Sigmoid colon (tissue), 7 donors: ENCODE results near the gene RPS14. TPM values are rescaled to one million over a fixed set of nuclear protein-coding genes. Genes with fewer than 3 reads are reported as not detected.

Experiments used
- DNase-seq: peaks from one replicate; pipeline ENCODE4 v3.0.0-alpha.2; 2019
- H3K27ac ChIP-seq, 4 donors: fragments of 200-600 bp; sonication (generic); one replicate each; pipeline ENCODE4 v1.5.1; 2016 to 2019; ENCODE audit warnings: mild to moderate bottlenecking in 1 of 4
- H3K27me3 ChIP-seq, 3 donors: fragments of 200-600 bp; sonication (generic); one replicate each; pipeline ENCODE4 v1.5.1; 2019; ENCODE audit warnings: mild to moderate bottlenecking in 1 of 3
- H3K36me3 ChIP-seq, 4 donors: fragments of 200-600 bp; sonication (generic); one replicate each; pipeline ENCODE4 v1.5.1; 2016 to 2019
- H3K4me1 ChIP-seq, 4 donors: fragments of 200-600 bp; sonication (generic); one replicate each; pipeline ENCODE4 v1.5.1; 2017 to 2019
- H3K4me3 ChIP-seq, 4 donors: fragments of 200-600 bp; sonication (generic); one replicate each; pipeline ENCODE4 v1.5.1; 2017 to 2019; ENCODE audit warnings: mild to moderate bottlenecking in 2 of 4, moderate library complexity in 1 of 4
- H3K9me3 ChIP-seq, 4 donors: fragments of 200-600 bp in 3 of 4; sonication (generic) in 3 of 4; one replicate each; pipeline versions ENCODE4 v1.5.1 to v1.6.1; 2013 to 2019
- EP300 ChIP-seq, 4 donors: sonication (generic); formaldehyde crosslinking; IDR thresholded peaks; one replicate each; pipeline ENCODE4 v1.6.1; 2017; ENCODE audit warnings: antibody characterized with exemption in 4 of 4
- POLR2A ChIP-seq, 2 donors: fragments of 450-650 bp; IDR thresholded peaks; one replicate each; pipeline ENCODE4 v1.6.1; 2016; ENCODE audit warnings: antibody characterized with exemption in 2 of 2, mild to moderate bottlenecking in 2 of 2, moderate library complexity in 2 of 2
- POLR2AphosphoS5 ChIP-seq, 4 donors: sonication (generic); formaldehyde crosslinking; IDR thresholded peaks; one replicate each; pipeline ENCODE4 v1.6.1; 2017; ENCODE audit warnings: antibody characterized with exemption in 4 of 4
- WGBS, 2 donors: extraction: QIAGEN DNeasy Blood & Tissue Kit; methylation state at CpG; one replicate each; pipeline ENCODE4 v1.1.7; 2013; 5-methylcytosine and 5-hydroxymethylcytosine counted together
- intact Hi-C: fragments of 100-400 bp; cut with DNase I; formaldehyde crosslinking; loops from one replicate; pipeline ENCODE4 v1.15.1; 2023
- polyA plus RNA-seq, 3 donors: library from polyadenylated mRNA; stranded (reverse); fragments of 200-250 nt; gene quantifications; one replicate each; pipeline ENCODE4 v1.2.3, GENCODE V29; 2013
- total RNA-seq, 4 donors: library from RNA; depleted of rRNA; stranded (reverse); fragments of >200 nt; gene quantifications; one replicate each; pipeline ENCODE4 v1.1.0, GENCODE V29; 2016
- TF ChIP-seq, protein P1 (sequence below), 4 experiments: fragments of 450-650 bp in 3 of 4; fragments of 200-600 bp in 1 of 4; IDR thresholded peaks; one replicate each; pipeline ENCODE4 v1.5.1; 2016 to 2019; ENCODE audit warnings: antibody characterized with exemption in 4 of 4, mild to moderate bottlenecking in 3 of 4, moderate library complexity in 2 of 4
- donor health status: healthy with polysubstance abuse.
- donor health status: Bipolar disorder and iron deficiency.
- donor health status: healthy.

The RPS14 gene
- total and polyA plus RNA-seq, 7 donors: 3,111 to 7,878 (median 5,290) TPM

DNA sequence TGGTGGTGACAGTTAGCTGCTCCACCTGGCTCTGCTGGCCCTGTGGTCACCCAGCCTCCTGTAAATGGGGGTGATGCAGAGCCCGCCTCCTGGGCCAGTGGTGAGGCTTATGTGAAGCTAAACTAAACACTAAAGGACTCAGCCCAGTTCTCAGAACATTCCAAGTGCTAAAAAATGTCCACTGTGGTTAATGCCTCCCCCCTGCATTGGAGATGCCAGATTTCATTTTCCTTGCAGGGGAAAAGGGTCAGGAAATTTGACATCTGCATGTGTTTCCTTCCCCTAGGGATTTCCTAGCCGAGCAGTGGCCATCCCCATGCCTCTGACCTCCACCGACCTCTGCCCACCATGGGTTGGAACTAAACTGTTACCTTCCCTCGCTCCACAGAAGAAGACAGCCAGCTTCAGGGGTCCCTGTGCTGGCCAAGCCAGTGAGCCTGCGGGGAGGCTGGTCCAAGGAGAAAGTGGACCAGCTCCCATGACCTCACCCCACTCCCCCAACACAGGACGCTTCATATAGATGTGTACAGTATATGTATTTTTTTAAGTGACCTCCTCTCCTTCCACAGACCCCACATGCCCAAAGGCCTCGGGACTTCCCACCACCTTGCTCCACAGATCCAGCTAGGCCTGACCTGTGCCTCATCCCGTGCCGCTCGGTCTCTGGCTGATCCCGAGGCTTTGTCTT lies 49.9 kb downstream of the RPS14 start:
- no peak for DNase-seq
- no peak overlapping the region for H3K27ac ChIP-seq
- intact Hi-C loops: no loop called here
- TF ChIP-seq POLR2AphosphoS5 (IDR thresholded peaks at IDR 0.05) (no peak), POLR2A (IDR thresholded peaks at IDR 0.05) (no peak), EP300 (IDR thresholded peaks at IDR 0.05) (no peak)
- TF ChIP-seq, protein P1, sequence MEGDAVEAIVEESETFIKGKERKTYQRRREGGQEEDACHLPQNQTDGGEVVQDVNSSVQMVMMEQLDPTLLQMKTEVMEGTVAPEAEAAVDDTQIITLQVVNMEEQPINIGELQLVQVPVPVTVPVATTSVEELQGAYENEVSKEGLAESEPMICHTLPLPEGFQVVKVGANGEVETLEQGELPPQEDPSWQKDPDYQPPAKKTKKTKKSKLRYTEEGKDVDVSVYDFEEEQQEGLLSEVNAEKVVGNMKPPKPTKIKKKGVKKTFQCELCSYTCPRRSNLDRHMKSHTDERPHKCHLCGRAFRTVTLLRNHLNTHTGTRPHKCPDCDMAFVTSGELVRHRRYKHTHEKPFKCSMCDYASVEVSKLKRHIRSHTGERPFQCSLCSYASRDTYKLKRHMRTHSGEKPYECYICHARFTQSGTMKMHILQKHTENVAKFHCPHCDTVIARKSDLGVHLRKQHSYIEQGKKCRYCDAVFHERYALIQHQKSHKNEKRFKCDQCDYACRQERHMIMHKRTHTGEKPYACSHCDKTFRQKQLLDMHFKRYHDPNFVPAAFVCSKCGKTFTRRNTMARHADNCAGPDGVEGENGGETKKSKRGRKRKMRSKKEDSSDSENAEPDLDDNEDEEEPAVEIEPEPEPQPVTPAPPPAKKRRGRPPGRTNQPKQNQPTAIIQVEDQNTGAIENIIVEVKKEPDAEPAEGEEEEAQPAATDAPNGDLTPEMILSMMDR (IDR thresholded peaks at IDR 0.05): no peak
- 86 to 91% methylated on average over 11 of the region's 11 CpGs for WGBS, 2 donors
- no peaks in the 10 kb centered on the region for H3K27me3 ChIP-seq
- H3K36me3 ChIP-seq: peaks cover 0 to 82% (median 24%) of the 10 kb centered on the region in 4 donors
- H3K4me1 ChIP-seq: no peaks in the 10 kb centered on the region
- H3K9me3 ChIP-seq: no peaks in the 10 kb centered on the region
- H3K4me3 ChIP-seq: no peak overlapping the region

DNA sequence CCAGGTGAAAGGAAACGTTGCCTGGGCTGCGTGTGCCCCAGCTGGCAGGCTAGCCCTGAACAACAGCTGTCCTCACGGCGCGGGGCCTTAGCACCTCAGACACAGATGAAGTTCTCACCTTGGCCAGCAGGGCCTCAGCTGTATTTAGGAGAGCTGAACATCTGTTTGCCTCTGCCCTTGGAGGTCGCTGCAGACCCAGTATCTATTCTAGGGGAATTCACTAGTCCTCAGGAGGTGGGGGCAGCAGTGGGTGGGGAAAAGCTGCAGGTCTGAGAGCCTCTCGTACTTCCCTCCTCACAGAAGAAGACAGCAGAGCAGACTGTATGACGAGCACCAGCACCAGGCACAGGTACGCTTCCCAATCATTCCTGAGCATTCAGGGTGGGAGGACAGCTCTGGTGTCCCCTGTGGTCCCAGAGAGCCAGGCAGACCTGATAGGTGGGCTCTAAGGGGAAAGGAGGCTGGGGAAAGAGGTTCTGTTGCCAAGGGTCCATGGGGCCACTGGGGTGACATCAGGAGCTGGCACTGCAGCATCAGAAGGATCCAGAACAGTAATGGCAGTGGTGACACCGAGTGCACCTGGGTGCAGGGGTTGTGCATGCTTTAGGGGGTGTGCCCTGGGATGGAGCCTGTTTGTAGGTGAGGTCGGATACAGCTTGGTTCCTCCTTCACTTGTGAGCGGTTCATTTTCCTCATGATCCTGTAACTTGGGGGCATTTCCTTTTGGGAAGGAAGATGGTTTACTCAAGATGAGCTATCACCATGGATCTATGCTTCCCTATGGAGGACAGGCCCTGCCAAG lies 50.6 kb downstream of the RPS14 start:
- intact Hi-C loops: no loop called here
- Histone ChIP-seq H3K27ac (no peak overlapping the region), H3K36me3 (peaks cover 0 to 90% (median 28%) of the 10 kb centered on the region in 4 donors)

DNA sequence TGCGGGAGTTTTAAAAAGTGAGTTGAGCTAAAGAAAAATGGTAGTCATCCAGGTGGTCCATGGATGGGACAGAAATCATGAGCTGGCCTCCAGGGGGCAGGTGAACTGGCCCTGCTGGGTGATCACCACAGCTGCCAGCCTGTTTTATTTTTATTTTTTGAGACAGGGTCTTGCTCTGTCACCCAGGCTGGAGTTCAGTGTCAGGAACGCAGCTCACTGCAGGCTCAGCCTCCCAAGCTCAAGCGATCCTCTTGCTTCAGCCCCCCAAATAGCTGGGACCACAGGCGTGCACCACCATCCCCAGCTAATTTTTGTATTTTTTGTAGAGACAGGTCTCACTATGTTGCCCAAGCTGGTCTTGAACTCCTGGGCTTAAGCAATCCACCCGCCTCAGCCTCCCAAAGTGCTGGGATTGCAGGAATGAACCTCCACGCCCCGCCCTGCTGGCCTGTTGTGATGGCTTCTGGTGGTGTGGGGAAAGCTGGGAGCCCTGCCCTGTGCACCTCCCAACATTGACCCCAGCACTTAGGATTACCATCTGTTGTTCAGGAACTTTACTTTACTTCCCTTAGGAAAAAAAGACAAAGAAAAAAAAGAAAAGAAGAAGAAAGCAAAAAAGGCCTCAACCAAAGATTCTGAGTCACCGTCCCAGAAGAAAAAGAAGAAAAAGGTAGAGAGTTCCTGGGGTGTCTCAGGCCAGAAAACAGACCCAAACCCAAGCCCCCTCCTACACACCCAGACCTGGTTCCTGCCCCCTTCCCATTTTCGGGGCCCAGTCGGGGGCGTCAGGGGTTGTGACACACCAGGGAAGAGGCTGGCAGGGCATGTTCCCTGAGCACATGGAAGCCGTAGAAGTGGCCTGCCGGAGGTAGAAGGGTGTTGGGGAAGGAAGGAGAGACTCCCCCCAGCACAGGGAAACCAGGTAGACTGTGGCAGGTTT lies 51.5 kb downstream of the RPS14 start:
- no peak for DNase-seq
- 89 to 92% methylated on average over 13 of the region's 13 CpGs for WGBS, 2 donors
- H3K9me3 ChIP-seq: no peaks in the 10 kb centered on the region
- no peaks in the 10 kb centered on the region for H3K27me3 ChIP-seq
- peaks cover 0 to 98% (median 36%) of the 10 kb centered on the region in 4 donors for H3K36me3 ChIP-seq
- no peak overlapping the region for H3K27ac ChIP-seq
- no peak overlapping the region for H3K4me3 ChIP-seq
- no peak for TF ChIP-seq POLR2AphosphoS5 (IDR thresholded peaks at IDR 0.05)
- H3K4me1 ChIP-seq: no peaks in the 10 kb centered on the region
- intact Hi-C loops: no loop called here

More for the DNA sequence above, 50.6 kb downstream of the RPS14 start:
- no peaks in the 10 kb centered on the region for H3K4me1 ChIP-seq
- TF ChIP-seq POLR2A (IDR thresholded peaks at IDR 0.05): no peak
- TF ChIP-seq, protein P1 (IDR thresholded peaks at IDR 0.05): no peak
- TF ChIP-seq POLR2AphosphoS5 (IDR thresholded peaks at IDR 0.05): no peak
- no peak for TF ChIP-seq EP300 (IDR thresholded peaks at IDR 0.05)
- H3K27me3 ChIP-seq: no peaks in the 10 kb centered on the region
- 65 to 74% methylated on average over 12 of the region's 12 CpGs for WGBS, 2 donors
- DNase-seq: no peak
- no peaks in the 10 kb centered on the region for H3K9me3 ChIP-seq
- H3K4me3 ChIP-seq: no peak overlapping the region

DNA sequence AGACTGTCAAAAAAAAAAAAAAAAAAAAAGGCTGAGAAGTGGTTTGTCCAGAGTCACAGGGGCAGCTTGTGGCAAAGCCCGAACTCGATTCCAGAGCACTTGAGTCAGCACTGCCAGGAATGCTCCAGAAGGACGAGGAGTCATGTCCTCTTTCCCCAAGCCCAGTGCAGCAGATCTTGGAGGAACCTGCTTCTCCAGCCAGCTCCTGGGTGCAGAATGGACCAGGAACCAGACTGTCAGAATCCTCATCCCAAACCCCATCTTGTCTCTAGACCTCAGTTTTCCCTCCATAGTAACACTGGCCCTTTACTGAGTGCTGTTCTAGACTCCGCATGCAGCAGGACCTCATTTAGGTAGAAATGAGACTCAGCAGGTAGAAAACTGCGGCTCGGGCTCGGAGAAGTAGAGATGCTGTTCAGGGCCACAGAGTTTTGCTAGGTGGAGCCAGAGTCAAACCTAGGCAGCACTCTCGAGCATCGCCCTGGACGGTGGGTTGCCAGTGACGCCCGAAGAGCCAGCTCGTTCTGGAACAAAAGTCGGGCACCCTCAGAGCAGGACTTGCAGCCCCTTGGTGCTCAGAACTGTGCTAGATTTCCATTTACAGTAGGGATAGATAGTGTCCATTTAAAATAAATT lies 52.3 kb downstream of the RPS14 start:
- 94 to 95% methylated on average over 14 of the region's 14 CpGs for WGBS, 2 donors
- no peaks in the 10 kb centered on the region for H3K4me1 ChIP-seq
- no peaks in the 10 kb centered on the region for H3K27me3 ChIP-seq
- DNase-seq: no peak
- H3K27ac ChIP-seq: no peak overlapping the region
- H3K4me3 ChIP-seq: no peak overlapping the region
- intact Hi-C loops: no loop called here
- H3K36me3 ChIP-seq: peaks cover 5 to 98% (median 41%) of the 10 kb centered on the region in 4 donors
- TF ChIP-seq, protein P1 (IDR thresholded peaks at IDR 0.05): no peak
- TF ChIP-seq POLR2AphosphoS5 (IDR thresholded peaks at IDR 0.05) (no peak), POLR2A (IDR thresholded peaks at IDR 0.05) (no peak), EP300 (IDR thresholded peaks at IDR 0.05) (no peak)
- no peaks in the 10 kb centered on the region for H3K9me3 ChIP-seq
